ENCODE measurements around the gene PJVK. TPM values are rescaled to one million over a fixed set of nuclear protein-coding genes. Genes with fewer than 3 reads are reported as not detected.

PJVK gene
- total and polyA plus RNA-seq, 2 of the 4 experiments (the other 2 are of a cell fraction), result 0.72 to 2.4 TPM

GRCh38 chr2:178420463-178420999 is 30.6 kb upstream of the PJVK start:
- no peak for TF ChIP-seq MXI1 (IDR thresholded peaks at IDR 0.05; ENCODE audit: borderline replicate concordance, low read depth, low read length)
- no peak for TF ChIP-seq RFX5 (IDR thresholded peaks at IDR 0.05; ENCODE audit: low read depth, low read length)
- TF ChIP-seq BHLHE40 (IDR thresholded peaks at IDR 0.05; ENCODE audit: low read depth, low read length), result no peak
- TF ChIP-seq ELK1 (IDR thresholded peaks at IDR 0.05; ENCODE audit: borderline replicate concordance, low read depth, low read length), result no peak
- TF ChIP-seq RCOR1 (IDR thresholded peaks at IDR 0.05; ENCODE audit: insufficient replicate concordance, low read length), result no peak
- TF ChIP-seq USF2 (IDR thresholded peaks at IDR 0.05; ENCODE audit: low read depth, low read length), result no peak
- no peak for TF ChIP-seq MAFK (IDR thresholded peaks at IDR 0.05; ENCODE audit: low read depth, low read length)
- TF ChIP-seq MAZ (IDR thresholded peaks at IDR 0.05; ENCODE audit: borderline replicate concordance, low read depth, low read length), result no peak
- no peak for TF ChIP-seq NFE2L2 (IDR thresholded peaks at IDR 0.05; ENCODE audit: low read depth, low read length)
- TF ChIP-seq SMC3 (IDR thresholded peaks at IDR 0.05; ENCODE audit: low read depth, low read length), result no peak
- no peak for TF ChIP-seq POLR2A (IDR thresholded peaks at IDR 0.05; ENCODE audit: low read depth, low read length)
- no peak for TF ChIP-seq RAD21 (IDR thresholded peaks at IDR 0.05; ENCODE audit: low read length)
- TF ChIP-seq CTCF (conservative IDR thresholded peaks at IDR 0.05; ENCODE audit: low read depth, low read length), result no peak
- TF ChIP-seq FOS (IDR thresholded peaks at IDR 0.05; ENCODE audit: low read depth, low read length), result no peak
- no peak overlapping the region for H3K18ac ChIP-seq (ENCODE audit: low read depth, low read length)
- no peak overlapping the region for H4K8ac ChIP-seq (ENCODE audit: low read depth in 2 of 2, low read length in 2 of 2)
- H2BK20ac ChIP-seq (ENCODE audit: low read depth, low read length), result no peak overlapping the region
- no peak overlapping the region for H3K27ac ChIP-seq (ENCODE audit: insufficient read depth, low read length)
- no peak overlapping the region for H3K4ac ChIP-seq (ENCODE audit: low read depth, low read length)
- no peak overlapping the region for H2AK5ac ChIP-seq (ENCODE audit: low read depth, low read length)
- no peak overlapping the region for H3K23ac ChIP-seq (ENCODE audit: low read depth, low read length)
- no peaks in the 10 kb centered on the region for H3K36me3 ChIP-seq (ENCODE audit: control insufficient read depth, insufficient read depth, low read length)
- H3K9ac ChIP-seq (ENCODE audit: low read depth, low read length), result no peak overlapping the region
- H2AFZ ChIP-seq (replicated peaks; ENCODE audit: low read length, poor library complexity), result no peak overlapping the region
- no peaks in the 10 kb centered on the region for H3K27me3 ChIP-seq (ENCODE audit: control insufficient read depth, insufficient read depth, low read length)
- no peak overlapping the region for H2BK5ac ChIP-seq (ENCODE audit: low read depth, low read length, poor library complexity, severe bottlenecking)
- H3K9me1 ChIP-seq (ENCODE audit: insufficient read depth, low read length), result peaks cover 3% of the 10 kb centered on the region; the same call in 1 of the 2 replicates
- H3K14ac ChIP-seq (replicated peaks; ENCODE audit: low read depth, low read length), result no peak overlapping the region
- no peak overlapping the region for H2BK120ac ChIP-seq (ENCODE audit: low read depth, low read length)
- no peak overlapping the region for H3K56ac ChIP-seq (ENCODE audit: extremely low read depth, insufficient read depth, low read length)
- peaks cover 2% of the 10 kb centered on the region; the same call in 1 of the 2 replicates for H3K9me3 ChIP-seq (ENCODE audit: control insufficient read depth, insufficient read depth, low read length)
- peaks cover 20 to 31% of the 10 kb centered on the region in 2 experiments for H3K79me1 ChIP-seq (ENCODE audit: low read depth in 1 of 2, low read length in 2 of 2)
- no TSS peak for BruUV-seq (replicated peaks)
- no peak overlapping the region for H3K4me3 ChIP-seq (ENCODE audit: insufficient read depth, low read depth, low read length)
- WGBS, 2 experiments (ENCODE audit: extremely low coverage in 2 of 2, insufficient read length in 1 of 2), result no CpG with 5 or more reads among the region's 1 CpG
- in situ Hi-C loops (cut with MboI; ENCODE audit: low sequenced_read_pairs), result no loop called here
- CTCF ChIA-PET, result no interaction called here
- POLR2A ChIA-PET (ENCODE audit: unreplicated experiment), result no interaction called here
- H4K5ac ChIP-seq (ENCODE audit: low read depth, low read length), result no peak overlapping the region
- dilution Hi-C loops (cut with HindIII; ENCODE audit: low sequenced_read_pairs, unreplicated experiment), result no loop called here
- H3K4me1 ChIP-seq (ENCODE audit: control insufficient read depth, insufficient read depth, low read length), result 0 out of 2 replicates have a peak, but pooled peaks cover 2% of the 10 kb centered on the region
- DNase-seq (no peak), ATAC-seq (ENCODE audit: low read depth) (no peak)
- no peak overlapping the region for H3K4me2 ChIP-seq (ENCODE audit: low read depth, low read length)
- H2AK9ac ChIP-seq (replicated peaks; ENCODE audit: low read depth, low read length, poor library complexity), result no peak overlapping the region
- no peak overlapping the region for H4K91ac ChIP-seq (ENCODE audit: insufficient read depth, low read depth, low read length)
- intact Hi-C loops (cut with micrococcal nuclease), result no loop called here
- no peak overlapping the region for H2BK15ac ChIP-seq (ENCODE audit: low read depth, low read length)
- H4K20me1 ChIP-seq (ENCODE audit: insufficient read depth, low read length), result no peaks in the 10 kb centered on the region
